HepG2 (cell line): Measurements from ENCODE around the gene SIM1. TPM values are rescaled to one million over a fixed set of nuclear protein-coding genes. Genes with fewer than 3 reads are reported as not detected.

ENCODE experiments used
- ATAC-seq: fragments of 200-7000 bp; cut with Tn5 transposase; 3 replicates; pipeline ENCODE4 v1.9.1; 2020; ENCODE audit warnings: mild to moderate bottlenecking, moderate library complexity
- BruUV-seq: library from RNA; stranded (reverse); fragments of 400-500 nt; replicated peaks from 2 replicates; lab custom pipeline; 2021; lab: Mats Ljungman, UMichigan
- CTCF ChIA-PET: fragments of 300-600 bp; formaldehyde crosslinking; extraction: SDS; loops from one replicate; lab custom pipeline; 2021; ENCODE audit warnings: low total read pairs, inconsistent platforms, low intra/inter-chr PET ratio; lab: Yijun Ruan, JAX
- POLR2A ChIA-PET: fragments of 350-600 bp; sonication (Branson Sonifier 250); formaldehyde crosslinking; loops from one replicate; lab custom pipeline; 2020; ENCODE audit warnings: antibody characterized with exemption, inconsistent platforms; lab: Yijun Ruan, JAX
- DNase-seq: peaks from one replicate; pipeline ENCODE4 v3.0.0-alpha.2; 2015; ENCODE audit warnings: low spot score
- FAIRE-seq: peaks from 3 replicates; lab custom pipeline; 2011; peaks lifted over from hg19 to GRCh38; lab: Jason Lieb, UNC
- H2AFZ ChIP-seq: one replicate; pipeline ENCODE4 v1.6.1; 2011; ENCODE audit warnings: low read length, inconsistent platforms
- H3K27ac ChIP-seq: fragments of 300-600 bp; 3 replicates; pipeline ENCODE4 v1.8.0; 2011; ENCODE audit warnings: mixed run types, mild to moderate bottlenecking, mixed read lengths, low read length, inconsistent platforms; ENCODE audit not compliant: insufficient read depth; ENCODE audit errors: extremely low read length
- H3K27me3 ChIP-seq, 2 experiments: fragments of 200-600 bp in 1 of 2; 2 replicates in 1 of 2; 3 replicates in 1 of 2; pipeline versions ENCODE4 v1.6.0 to v1.8.0; 2011; ENCODE audit warnings: low read length in 2 of 2, mild to moderate bottlenecking in 2 of 2, moderate library complexity in 2 of 2, inconsistent platforms in 1 of 2; ENCODE audit not compliant: insufficient read depth in 2 of 2, control insufficient read depth in 1 of 2
- H3K36me3 ChIP-seq, 2 experiments: fragments of 200-600 bp in 1 of 2; replicated peaks in 1 of 2; 2 replicates in 1 of 2; 3 replicates in 1 of 2; pipeline versions ENCODE4 v1.5.1 to v1.8.0; 2011; ENCODE audit warnings: low read length in 2 of 2, inconsistent platforms in 1 of 2; ENCODE audit not compliant: insufficient read depth in 2 of 2, control insufficient read depth in 1 of 2
- H3K4me1 ChIP-seq: 2 replicates; pipeline ENCODE4 v1.5.1; 2012; ENCODE audit warnings: low read length, inconsistent platforms; ENCODE audit not compliant: insufficient read depth
- H3K4me2 ChIP-seq: 2 replicates; pipeline ENCODE4 v1.6.0; 2011; ENCODE audit warnings: low read depth, low read length, inconsistent platforms
- H3K4me3 ChIP-seq, 3 experiments: fragments of 200-600 bp in 1 of 3; sonication (generic), shearing (Covaris generic) in 1 of 3; replicated peaks in 1 of 3; 2 replicates each; pipeline ENCODE4 v1.5.1; 2011 to 2016; ENCODE audit warnings: low read length in 3 of 3, inconsistent platforms in 2 of 3, low read depth in 2 of 3, mild to moderate bottlenecking in 2 of 3, control low read depth in 1 of 3, mixed read lengths in 1 of 3; ENCODE audit not compliant: insufficient read depth in 1 of 3
- H3K79me2 ChIP-seq: one replicate; pipeline ENCODE4 v1.6.1; 2011; ENCODE audit warnings: low read length, inconsistent platforms; ENCODE audit not compliant: insufficient read depth
- H3K9ac ChIP-seq: 2 replicates; pipeline ENCODE4 v1.6.0; 2011; ENCODE audit warnings: mild to moderate bottlenecking, low read depth, low read length, inconsistent platforms; ENCODE audit not compliant: insufficient read depth
- H3K9me3 ChIP-seq: 2 replicates; pipeline ENCODE4 v1.5.1; 2012; ENCODE audit warnings: mild to moderate bottlenecking, low read length
- H4K20me1 ChIP-seq: 2 replicates; pipeline ENCODE4 v1.6.0; 2011; ENCODE audit warnings: inconsistent platforms, mild to moderate bottlenecking, low read length, moderate library complexity; ENCODE audit not compliant: insufficient read depth
- CEBPB ChIP-seq: IDR thresholded peaks from 2 replicates; pipeline ENCODE4 v1.6.1; 2011; ENCODE audit warnings: low read depth, low read length, improper control_type of control experiment, borderline replicate concordance
- CENPX ChIP-seq: sonication (generic); formaldehyde crosslinking; IDR thresholded peaks from 2 replicates; pipeline ENCODE4 v1.9.0; 2021; ENCODE audit warnings: mild to moderate bottlenecking, missing genetic modification reagents, moderate library complexity
- CHCHD3 ChIP-seq: sonication (generic); formaldehyde crosslinking; IDR thresholded peaks from 2 replicates; pipeline ENCODE4 v1.8.0; 2022; ENCODE audit warnings: mild to moderate bottlenecking, missing genetic modification reagents, moderate library complexity
- FOXP1 ChIP-seq, 2 experiments: fragments of 450-650 bp in 1 of 2; IDR thresholded peaks; 2 replicates each; pipeline ENCODE4 v1.6.1; 2017 to 2018; ENCODE audit warnings: antibody characterized with exemption in 1 of 2
- KDM6A ChIP-seq: IDR thresholded peaks from 2 replicates; pipeline ENCODE4 v1.6.1; 2016; ENCODE audit warnings: low read depth
- SMYD3 ChIP-seq: sonication (generic); formaldehyde crosslinking; IDR thresholded peaks from 2 replicates; pipeline ENCODE4 v1.8.1; 2023; ENCODE audit warnings: mild to moderate bottlenecking, missing genetic modification reagents
- STAT6 ChIP-seq: sonication (generic); formaldehyde crosslinking; IDR thresholded peaks from 2 replicates; pipeline ENCODE4 v1.4.0; 2020; ENCODE audit warnings: missing genetic modification reagents, mild to moderate bottlenecking, borderline replicate concordance
- ZKSCAN8 ChIP-seq: IDR thresholded peaks from 2 replicates; pipeline ENCODE4 v1.6.1; 2016; ENCODE audit warnings: borderline replicate concordance, missing genetic modification reagents, missing compliant biosample characterization
- ZNF138 ChIP-seq: sonication (generic); formaldehyde crosslinking; IDR thresholded peaks from 2 replicates; pipeline ENCODE4 v1.5.0; 2020; ENCODE audit warnings: mild to moderate bottlenecking, low read depth, missing genetic modification reagents
- ZNF143 ChIP-seq: sonication (generic); formaldehyde crosslinking; IDR thresholded peaks from 2 replicates; pipeline ENCODE4 v1.4.0; 2020; ENCODE audit warnings: missing genetic modification reagents
- ZNF557 ChIP-seq: sonication (generic); formaldehyde crosslinking; IDR thresholded peaks from 2 replicates; pipeline ENCODE4 v1.4.0; 2020; ENCODE audit warnings: missing genetic modification reagents
- ZNF773 ChIP-seq: sonication (generic); formaldehyde crosslinking; IDR thresholded peaks from 2 replicates; pipeline ENCODE4 v1.4.0; 2020; ENCODE audit warnings: missing genetic modification reagents, borderline replicate concordance
- WGBS: methylation state at CpG from one replicate; pipeline ENCODE4 v1.1.6; 2017; ENCODE audit warnings: low lambda C conversion rate; 5-methylcytosine and 5-hydroxymethylcytosine counted together
- in situ Hi-C: cut with HindIII; loops from 2 replicates; pipeline ENCODE4 v1.10.0; 2017; ENCODE audit warnings: low pct_unique_long_range_greater_than_20kb; ENCODE audit not compliant: extremely low pct_ligation_motif_present
- intact Hi-C: fragments of 100-400 bp; cut with micrococcal nuclease; formaldehyde crosslinking; loops from one replicate; pipeline ENCODE4 v1.10.0; 2022; ENCODE audit not compliant: unreplicated experiment
- polyA plus RNA-seq, 8 experiments: library from polyadenylated mRNA; depleted of rRNA in 3 of 8; stranded (reverse) in 7 of 8; unstranded in 1 of 8; fragments of >200 nt; fragmentation: Illumina TruSeq in 4 of 8; extraction: Trizol in 4 of 8; gene quantifications; 2 replicates each; pipeline versions ENCODE4 v1.2.1 to v1.2.3, GENCODE V29; 2011 to 2016; ENCODE audit warnings: low read depth in 4 of 8, missing spikeins in 1 of 8, mixed read lengths in 1 of 8; ENCODE audit not compliant: insufficient read depth in 1 of 8
- total RNA-seq, 5 experiments: library from RNA; depleted of rRNA; stranded (reverse); fragments of >200 nt; fragmentation: Illumina TruSeq; extraction: Trizol; gene quantifications; 2 replicates each; pipeline ENCODE4 v1.2.3, GENCODE V29; 2016; ENCODE audit warnings: low read depth in 1 of 5
- TF ChIP-seq, protein P1 (sequence below): sonication (generic); formaldehyde crosslinking; IDR thresholded peaks from 2 replicates; pipeline ENCODE4 v1.5.0; 2020; ENCODE audit warnings: missing genetic modification reagents, mild to moderate bottlenecking, borderline replicate concordance

Gene SIM1
- total and polyA plus RNA-seq, 2 of the 13 experiments (the other 11 are each of a cell fraction or from before 2014, with no cell fraction given), result not detected

DNA sequence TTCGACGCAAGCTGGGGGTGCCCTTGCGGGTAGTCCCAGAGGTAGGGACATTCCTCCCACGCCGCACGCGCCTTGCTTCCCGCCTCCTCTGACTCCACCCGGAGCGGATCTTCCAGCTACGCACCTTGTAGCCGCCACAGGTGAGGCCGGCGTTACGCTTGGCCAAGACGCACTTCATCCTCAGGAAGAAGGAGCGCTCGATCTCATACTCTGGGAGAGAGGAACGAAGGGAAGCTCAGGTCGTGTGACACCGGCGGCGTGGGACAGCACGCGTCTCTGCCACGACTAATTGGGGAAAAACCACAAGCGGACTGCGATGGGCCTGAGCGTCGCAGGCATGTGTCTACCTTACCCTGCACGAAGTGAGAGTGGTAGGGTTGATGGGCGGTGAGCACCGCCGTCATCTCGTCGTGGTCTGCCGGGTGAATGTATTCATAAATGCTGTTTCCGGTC, 15.5 kb downstream of the SIM1 start:
- no peak for ATAC-seq
- Histone ChIP-seq H3K27ac (no peak overlapping the region), H3K4me1 (no peaks in the 10 kb centered on the region), H3K9me3 (no peaks in the 10 kb centered on the region), H3K36me3 (no peaks in the 10 kb centered on the region), H3K9ac (no peak overlapping the region), H2AFZ (no peak overlapping the region), H3K79me2 (no peaks in the 10 kb centered on the region), H3K4me2 (no peak overlapping the region)
- DNase-seq, result no peak
- 71% methylated on average over 32 of the region's 38 CpGs for WGBS
- no TSS peak for BruUV-seq
- no peak for FAIRE-seq
- intact Hi-C loops, result no loop called here
- ChIA-PET POLR2A (no interaction called here), CTCF (no interaction called here)
- TF ChIP-seq FOXP1 (IDR thresholded peaks at IDR 0.05) (no peak), FOXP1 (CRISPR knock-in tag; IDR thresholded peaks at IDR 0.05) (no peak), KDM6A (CRISPR knock-in tag) (no peak), CHCHD3 (CRISPR knock-in tag) (no peak)
- TF ChIP-seq, all 625 proteins: peak for 0
- H4K20me1 ChIP-seq, result no peaks in the 10 kb centered on the region
- peaks cover 7 to 41% of the 10 kb centered on the region in 2 experiments; a peak in 4 of 5 replicates for H3K27me3 ChIP-seq
- H3K4me3 ChIP-seq, result no peak overlapping the region
- in situ Hi-C loops, result no loop called here

DNA sequence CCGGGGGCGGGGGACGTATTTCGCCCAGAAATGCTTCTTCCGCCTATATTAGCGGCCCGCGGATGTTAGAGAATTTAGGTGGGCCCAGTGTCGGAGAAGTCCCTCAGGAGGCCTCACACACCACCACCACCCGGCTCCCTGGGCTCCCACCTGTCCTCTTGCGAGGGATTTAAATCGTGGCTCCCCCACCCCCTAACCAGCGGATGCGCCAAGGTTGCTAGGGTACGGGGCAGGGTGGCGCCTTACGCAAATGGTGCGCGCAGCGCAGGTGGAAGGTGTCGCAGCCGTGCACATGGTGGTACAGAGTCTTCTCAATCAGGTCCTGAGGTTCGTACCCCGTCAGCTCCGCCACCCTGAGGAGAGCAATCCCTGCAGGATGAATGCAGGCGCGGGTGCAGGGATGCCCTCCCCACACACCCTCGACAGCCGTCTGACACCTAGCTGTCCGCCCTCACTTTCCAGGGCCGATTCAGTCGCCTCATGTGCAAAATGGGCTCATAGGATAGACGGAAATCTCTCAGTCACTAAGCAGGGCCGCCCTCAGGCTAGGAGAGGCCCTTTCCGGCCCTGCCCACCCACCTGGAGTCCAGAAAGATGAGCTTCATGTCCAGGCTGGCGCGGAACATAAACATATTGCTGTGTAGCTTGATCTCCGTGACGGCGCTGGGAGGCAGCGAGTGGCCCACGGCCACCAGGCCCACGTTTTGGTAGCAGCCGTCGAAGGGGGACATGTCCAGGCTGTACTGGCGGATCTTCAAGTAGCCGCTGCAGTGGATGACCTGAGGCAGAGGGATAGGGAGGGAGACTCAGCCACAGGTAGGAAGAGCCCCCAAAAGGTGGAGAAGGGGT, 16.6 kb downstream of the SIM1 start:
- Histone ChIP-seq H3K27ac (no peak overlapping the region), H4K20me1 (no peaks in the 10 kb centered on the region), H3K4me1 (no peaks in the 10 kb centered on the region), H2AFZ (no peak overlapping the region), H3K9me3 (no peaks in the 10 kb centered on the region), H3K9ac (no peak overlapping the region), H3K27me3 (peaks cover 4 to 30% of the 10 kb centered on the region in 2 experiments; a peak in 4 of 5 replicates), H3K79me2 (no peaks in the 10 kb centered on the region), H3K4me3 (no peak overlapping the region), H3K4me2 (no peak overlapping the region), H3K36me3 (no peaks in the 10 kb centered on the region)
- ATAC-seq (no peak), DNase-seq (no peak), FAIRE-seq (no peak)
- ChIA-PET CTCF (no interaction called here), POLR2A (no interaction called here)
- in situ Hi-C loops, result no loop called here
- intact Hi-C loops, result no loop called here
- no TSS peak for BruUV-seq
- 78% methylated on average over 33 of the region's 47 CpGs for WGBS
- TF ChIP-seq ZNF557, result no peak
- TF ChIP-seq CENPX (CRISPR knock-in tag), result no peak
- TF ChIP-seq ZNF138 (CRISPR knock-in tag), result no peak
- no peak for TF ChIP-seq SMYD3 (CRISPR knock-in tag)
- no peak for TF ChIP-seq ZNF143
- TF ChIP-seq ZNF773, result no peak
- no peak for TF ChIP-seq CEBPB
- no peak for TF ChIP-seq STAT6 (CRISPR knock-in tag)
- TF ChIP-seq, protein P1, sequence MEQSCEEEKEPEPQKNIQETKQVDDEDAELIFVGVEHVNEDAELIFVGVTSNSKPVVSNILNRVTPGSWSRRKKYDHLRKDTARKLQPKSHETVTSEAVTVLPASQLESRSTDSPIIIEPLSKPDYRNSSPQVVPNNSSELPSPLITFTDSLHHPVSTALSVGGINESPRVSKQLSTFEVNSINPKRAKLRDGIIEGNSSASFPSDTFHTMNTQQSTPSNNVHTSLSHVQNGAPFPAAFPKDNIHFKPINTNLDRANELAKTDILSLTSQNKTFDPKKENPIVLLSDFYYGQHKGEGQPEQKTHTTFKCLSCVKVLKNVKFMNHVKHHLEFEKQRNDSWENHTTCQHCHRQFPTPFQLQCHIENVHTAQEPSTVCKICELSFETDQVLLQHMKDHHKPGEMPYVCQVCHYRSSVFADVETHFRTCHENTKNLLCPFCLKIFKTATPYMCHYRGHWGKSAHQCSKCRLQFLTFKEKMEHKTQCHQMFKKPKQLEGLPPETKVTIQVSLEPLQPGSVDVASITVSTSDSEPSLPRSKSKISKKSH (CRISPR knock-in tag), result no peak
- TF ChIP-seq ZKSCAN8 (CRISPR knock-in tag), result no peak
